HCT116 (cell line): ENCODE data around the gene SUSD3.

ENCODE experiments used
- CTCF ChIP-seq, 3 experiments: fragments of 200-600 bp in 1 of 3; sonication (generic) in 1 of 3; IDR thresholded peaks in 2 of 3; conservative IDR thresholded peaks in 1 of 3; 2 replicates each; pipeline ENCODE4 v1.5.1; 2012 to 2017; ENCODE audit warnings: low read depth in 2 of 3, low read length in 2 of 3, antibody characterized with exemption in 1 of 3, borderline replicate concordance in 1 of 3, control low read depth in 1 of 3, mild to moderate bottlenecking in 1 of 3, mixed read lengths in 1 of 3, mixed run types in 1 of 3, moderate library complexity in 1 of 3; ENCODE audit not compliant: insufficient read depth in 1 of 3
- EGR1 ChIP-seq: IDR thresholded peaks from 2 replicates; pipeline ENCODE4 v1.6.1; 2012; ENCODE audit warnings: low read depth
- ELF1 ChIP-seq: IDR thresholded peaks from 2 replicates; pipeline ENCODE4 v1.6.1; 2012; ENCODE audit warnings: low read depth, borderline replicate concordance
- EZH2phosphoT487 ChIP-seq: fragments of 200-600 bp; IDR thresholded peaks from 2 replicates; pipeline ENCODE4 v1.6.1; 2018; ENCODE audit warnings: antibody characterized with exemption, borderline replicate concordance
- POLR2A ChIP-seq: IDR thresholded peaks from 2 replicates; pipeline ENCODE4 v1.7.0; 2011; ENCODE audit warnings: borderline replicate concordance; ENCODE audit not compliant: insufficient read depth, insufficient read length; ENCODE audit errors: extremely low read depth
- POLR2AphosphoS5 ChIP-seq: IDR thresholded peaks from 2 replicates; pipeline ENCODE4 v1.6.1; 2011; ENCODE audit warnings: mild to moderate bottlenecking, low read depth, low read length, moderate library complexity

GRCh38 chr9:93052791-93053540 is 5.5 kb upstream of the SUSD3 start:
- TF ChIP-seq EGR1 (no peak), CTCF (IDR thresholded peaks at IDR 0.05 in 2 of 3, conservative IDR thresholded peaks at IDR 0.05 in 1 of 3; ENCODE audit: borderline replicate concordance in 1 of 3, insufficient read depth in 1 of 3, low read depth in 2 of 3, low read length in 2 of 3) (no peak), POLR2A (no peak), EZH2phosphoT487 (no peak), POLR2AphosphoS5 (no peak), ELF1 (no peak)
